HEK293T (cell line): Measurements from ENCODE around the gene GRID1.

ENCODE experiments used
- CTCF ChIA-PET: fragments of 350-600 bp; formaldehyde crosslinking; extraction: SDS; loops from one replicate; lab custom pipeline; 2021; ENCODE audit warnings: antibody characterized with exemption, inconsistent platforms; lab: Yijun Ruan, JAX
- POLR2A ChIA-PET: fragments of 350-600 bp; formaldehyde crosslinking; extraction: SDS; loops from one replicate; lab custom pipeline; 2020; ENCODE audit warnings: antibody characterized with exemption, inconsistent platforms; lab: Yijun Ruan, JAX
- DNase-seq: peaks from one replicate; pipeline ENCODE4 v3.0.0; 2012; ENCODE audit warnings: mixed read lengths; ENCODE audit errors: extremely low spot score
- ARNT ChIP-seq: fragments of 450-650 bp; IDR thresholded peaks from 2 replicates; pipeline ENCODE4 v1.6.1; 2017; ENCODE audit warnings: mild to moderate bottlenecking
- BHLHE40 ChIP-seq: fragments of 450-650 bp; IDR thresholded peaks from 2 replicates; pipeline ENCODE4 v1.6.1; 2016; ENCODE audit warnings: mild to moderate bottlenecking, moderate library complexity, borderline replicate concordance
- CTBP1 ChIP-seq: fragments of 450-650 bp; IDR thresholded peaks from 2 replicates; pipeline ENCODE4 v1.6.1; 2016; ENCODE audit warnings: borderline replicate concordance
- ELF4 ChIP-seq: fragments of 450-650 bp; IDR thresholded peaks from 2 replicates; pipeline ENCODE4 v1.6.1; 2017; ENCODE audit warnings: antibody characterized with exemption
- FOXA1 ChIP-seq: fragments of 450-650 bp; IDR thresholded peaks from 2 replicates; pipeline ENCODE4 v1.6.1; 2016; ENCODE audit warnings: mild to moderate bottlenecking
- FOXK2 ChIP-seq: fragments of 450-650 bp; IDR thresholded peaks from 2 replicates; pipeline ENCODE4 v1.6.1; 2016; ENCODE audit warnings: mild to moderate bottlenecking
- FOXM1 ChIP-seq: fragments of 450-650 bp; IDR thresholded peaks from 2 replicates; pipeline ENCODE4 v1.6.1; 2017; ENCODE audit warnings: mild to moderate bottlenecking, borderline replicate concordance
- HDGF ChIP-seq: fragments of 450-650 bp; IDR thresholded peaks from 2 replicates; pipeline ENCODE4 v1.6.1; 2017; ENCODE audit warnings: antibody characterized with exemption, borderline replicate concordance
- L3MBTL2 ChIP-seq: fragments of 450-650 bp; conservative IDR thresholded peaks from 2 replicates; pipeline ENCODE4 v1.6.1; 2016; ENCODE audit warnings: mild to moderate bottlenecking
- LEF1 ChIP-seq: fragments of 450-650 bp; IDR thresholded peaks from 2 replicates; pipeline ENCODE4 v1.6.1; 2017; ENCODE audit warnings: mild to moderate bottlenecking, borderline replicate concordance
- NFRKB ChIP-seq: fragments of 450-650 bp; IDR thresholded peaks from 2 replicates; pipeline ENCODE4 v1.6.1; 2016; ENCODE audit warnings: mild to moderate bottlenecking, moderate library complexity
- PKNOX1 ChIP-seq: fragments of 450-650 bp; IDR thresholded peaks from 2 replicates; pipeline ENCODE4 v1.6.1; 2016
- SP1 ChIP-seq: fragments of 450-650 bp; IDR thresholded peaks from 2 replicates; pipeline ENCODE4 v1.6.1; 2017
- SUZ12 ChIP-seq: fragments of 450-650 bp; IDR thresholded peaks from 2 replicates; pipeline ENCODE4 v1.6.1; 2016; ENCODE audit warnings: mild to moderate bottlenecking
- TARDBP ChIP-seq: fragments of 450-650 bp; IDR thresholded peaks from 2 replicates; pipeline ENCODE4 v1.6.1; 2016
- ZNF384 ChIP-seq: fragments of 450-650 bp; IDR thresholded peaks from 2 replicates; pipeline ENCODE4 v1.6.1; 2016

The GRID1 gene

GRCh38 chr10:85786401-85786899 is 580.1 kb downstream of the GRID1 start:
- CTCF ChIA-PET, result no interaction called here
- TF ChIP-seq BHLHE40 (no peak), TARDBP (no peak), ARNT (no peak), FOXA1 (no peak), NFRKB (no peak), FOXM1 (no peak), SP1 (no peak), SUZ12 (no peak), ZNF384 (no peak)
- peak; percentile 59 for DNase-seq
- POLR2A ChIA-PET, result no interaction called here

- TF ChIP-seq FOXA1 (no peak), L3MBTL2 (no peak), ARNT (no peak), ZNF384 (no peak), BHLHE40 (no peak), SP1 (no peak), ELF4 (no peak), CTBP1 (no peak), TARDBP (no peak), PKNOX1 (no peak), HDGF (no peak), SUZ12 (no peak), NFRKB (no peak), LEF1 (no peak), FOXK2 (no peak), FOXM1 (no peak)
These were observed 581.8 kb downstream of the GRID1 start for GRCh38 chr10:85784792-85785191.

GRCh38 chr10:85781404-85781803 is 585.2 kb downstream of the GRID1 start:
- ChIA-PET POLR2A (no interaction called here), CTCF (no interaction called here)
- no peak for DNase-seq
- TF ChIP-seq TARDBP (no peak), ZNF384 (no peak), SP1 (no peak), FOXM1 (no peak), BHLHE40 (no peak), SUZ12 (no peak), FOXK2 (no peak), NFRKB (no peak), ARNT (no peak), ELF4 (no peak), L3MBTL2 (no peak), HDGF (no peak), FOXA1 (no peak), PKNOX1 (no peak), LEF1 (no peak), CTBP1 (no peak)

More at GRCh38 chr10:85784792-85785191, 581.8 kb downstream of the GRID1 start:
- POLR2A ChIA-PET, result no interaction called here
- CTCF ChIA-PET, result no interaction called here
- no peak for DNase-seq

- no peak for DNase-seq
- ChIA-PET POLR2A (no interaction called here), CTCF (no interaction called here)
- TF ChIP-seq LEF1, result no peak
- TF ChIP-seq ELF4, result no peak
- TF ChIP-seq ARNT, result no peak
- no peak for TF ChIP-seq PKNOX1
- no peak for TF ChIP-seq TARDBP
- TF ChIP-seq FOXM1, result no peak
- no peak for TF ChIP-seq BHLHE40
- TF ChIP-seq HDGF, result no peak
- TF ChIP-seq FOXK2, result no peak
- no peak for TF ChIP-seq CTBP1
- no peak for TF ChIP-seq NFRKB
- no peak for TF ChIP-seq SP1
- no peak for TF ChIP-seq FOXA1
- no peak for TF ChIP-seq ZNF384
These were observed 588.5 kb downstream of the GRID1 start for GRCh38 chr10:85778074-85778473.

- POLR2A ChIA-PET, result no interaction called here
- DNase-seq, result no peak
- CTCF ChIA-PET, result no interaction called here
- TF ChIP-seq HDGF (no peak), ELF4 (no peak), FOXA1 (no peak), TARDBP (no peak), ZNF384 (no peak), SP1 (no peak)
These were observed 598.7 kb downstream of the GRID1 start for GRCh38 chr10:85767891-85768290.

GRCh38 chr10:85764108-85764507 is 602.5 kb downstream of the GRID1 start:
- DNase-seq, result no peak
- ChIA-PET CTCF (no interaction called here), POLR2A (no interaction called here)
- TF ChIP-seq ZNF384 (no peak), PKNOX1 (no peak), LEF1 (no peak), NFRKB (no peak), L3MBTL2 (no peak), FOXK2 (no peak), SP1 (no peak), CTBP1 (no peak), ARNT (no peak), TARDBP (no peak), FOXA1 (no peak)
